NCI-H1105 treated with DMSO at 0.1 percent for 48 hours (cell line): ENCODE data around the gene ELL2.
"Not testable (repeated sequence)": the region's sequence is repeated elsewhere in the genome, so short reads cannot be mapped to it uniquely, and the experiment has no call there.

ENCODE experiments used
- DNase-seq: peaks from one replicate; lab custom pipeline; 2025; lab: John Stamatoyannopoulos, UW

The ELL2 gene

DNA sequence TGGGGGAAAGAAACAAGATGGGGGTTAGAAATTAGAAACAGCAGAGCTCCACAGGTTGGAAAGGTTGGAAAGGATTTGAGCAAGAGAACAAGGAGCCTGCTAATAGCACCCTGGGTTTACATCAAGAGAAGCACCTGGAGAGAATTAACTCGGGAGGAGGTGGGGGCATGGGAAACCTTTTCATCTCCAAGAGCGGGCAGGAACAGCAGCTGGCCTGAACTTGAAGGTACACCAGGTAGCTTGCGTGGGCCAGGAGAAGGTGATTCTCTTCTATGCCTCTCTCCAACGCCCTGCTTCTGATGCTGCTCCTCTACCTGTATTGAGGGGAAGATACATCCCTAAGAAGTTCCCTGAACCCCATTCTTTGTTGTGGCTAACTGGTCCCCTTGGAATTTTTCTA lies 102.0 kb downstream of the ELL2 start:
- DNase-seq, result no peak

DNA sequence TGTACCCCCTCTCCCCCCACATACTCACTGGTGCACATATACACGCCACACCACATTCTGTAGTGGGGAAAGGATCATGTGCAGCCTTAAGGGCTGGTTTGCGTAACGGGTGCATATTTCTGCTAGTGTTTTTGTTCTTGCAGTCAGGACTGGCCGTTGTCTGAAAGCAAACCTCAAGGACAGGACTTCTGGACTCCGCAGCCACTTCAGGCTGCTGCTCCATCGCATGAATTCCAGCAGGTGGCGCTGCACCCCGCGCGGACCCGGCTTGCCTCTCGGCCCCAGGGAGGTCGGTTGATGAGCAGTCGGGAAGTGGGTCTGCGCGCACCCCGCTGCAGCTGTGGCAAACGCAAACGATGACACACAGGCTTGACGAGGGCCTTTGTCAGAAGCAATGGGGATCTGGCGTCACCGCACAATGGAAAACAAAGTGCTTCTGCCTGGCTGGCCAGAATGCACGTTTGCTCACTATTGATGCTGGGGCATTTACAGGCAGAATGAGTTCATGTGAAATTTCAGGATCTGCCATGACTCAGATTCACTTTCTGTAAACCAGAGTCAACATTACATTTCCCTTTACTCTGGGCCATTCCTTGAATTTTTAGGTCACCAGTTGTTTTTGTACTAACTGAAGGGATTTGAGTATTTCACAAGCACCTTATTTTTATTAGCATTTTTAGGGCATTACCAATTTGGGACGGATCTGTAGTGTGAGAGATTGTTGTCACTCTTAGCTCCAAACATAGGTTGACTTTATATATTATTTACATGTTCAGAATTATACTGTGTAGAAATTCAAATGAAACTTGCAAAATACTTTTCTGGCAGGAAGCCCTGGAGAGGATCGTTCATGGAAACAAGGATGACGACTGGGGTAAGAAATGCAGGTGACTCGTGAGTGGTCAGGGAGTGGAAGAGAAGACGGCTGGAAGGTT lies 102.7 kb downstream of the ELL2 start:
- DNase-seq, result peak; percentile 62

DNA sequence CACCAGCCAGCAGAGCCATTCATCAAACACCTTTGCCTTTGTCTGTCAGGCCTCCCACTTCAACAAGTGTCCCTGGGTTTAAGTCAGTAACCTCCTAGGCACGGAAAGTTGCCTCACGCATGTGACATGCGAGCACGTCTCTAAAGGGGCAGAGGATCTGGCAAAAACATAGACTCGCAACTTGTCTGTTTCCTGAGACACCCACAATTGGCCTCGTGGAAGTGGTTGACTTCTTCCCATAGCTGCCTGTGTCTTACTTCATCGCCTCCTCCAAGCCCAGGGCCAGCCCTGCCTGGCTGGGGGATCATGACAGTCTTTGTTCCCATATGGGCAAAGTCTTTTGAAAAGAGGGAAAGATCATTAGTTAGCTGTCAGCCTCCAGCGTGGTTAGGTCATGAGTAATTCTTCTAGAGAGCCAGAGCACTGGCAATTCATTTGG lies 103.6 kb downstream of the ELL2 start:
- DNase-seq, result no peak

DNA sequence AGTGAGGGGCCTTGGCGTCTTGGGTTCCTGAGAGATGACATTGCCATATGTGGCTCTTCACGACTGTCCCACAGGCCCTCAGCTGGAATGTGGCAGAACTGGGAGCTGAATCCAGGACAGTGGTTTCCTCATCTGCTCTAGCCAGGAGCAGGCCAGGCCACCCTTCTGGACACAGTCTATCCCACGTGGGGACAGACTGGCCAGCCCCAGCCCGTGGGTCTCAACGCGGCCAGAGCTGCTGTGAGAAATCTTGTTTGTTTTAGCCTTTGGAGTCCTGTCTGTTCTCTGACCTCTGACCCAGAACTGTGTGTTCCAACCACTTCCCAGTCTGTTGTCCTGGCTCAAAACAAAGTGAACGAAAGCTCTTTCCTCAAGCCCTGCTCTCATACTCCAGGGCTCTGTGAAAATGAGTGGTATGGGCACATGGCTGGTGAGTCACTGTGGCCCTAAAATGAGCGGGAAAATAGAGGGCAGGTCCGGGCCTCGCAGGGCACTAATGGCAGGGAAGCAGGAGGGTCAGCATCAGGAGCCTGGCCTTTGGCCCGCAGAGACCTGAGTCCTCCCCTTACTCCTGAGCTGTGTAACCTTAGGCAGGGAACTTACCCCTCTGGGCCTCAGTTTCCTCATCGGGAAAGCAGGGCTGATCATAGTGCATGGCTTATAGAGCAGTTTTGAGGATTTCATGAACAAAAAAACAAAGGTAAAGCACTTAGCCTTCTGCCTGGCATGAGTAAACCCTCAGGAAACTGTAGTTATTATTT lies 104.3 kb downstream of the ELL2 start:
- DNase-seq, result no peak

DNA sequence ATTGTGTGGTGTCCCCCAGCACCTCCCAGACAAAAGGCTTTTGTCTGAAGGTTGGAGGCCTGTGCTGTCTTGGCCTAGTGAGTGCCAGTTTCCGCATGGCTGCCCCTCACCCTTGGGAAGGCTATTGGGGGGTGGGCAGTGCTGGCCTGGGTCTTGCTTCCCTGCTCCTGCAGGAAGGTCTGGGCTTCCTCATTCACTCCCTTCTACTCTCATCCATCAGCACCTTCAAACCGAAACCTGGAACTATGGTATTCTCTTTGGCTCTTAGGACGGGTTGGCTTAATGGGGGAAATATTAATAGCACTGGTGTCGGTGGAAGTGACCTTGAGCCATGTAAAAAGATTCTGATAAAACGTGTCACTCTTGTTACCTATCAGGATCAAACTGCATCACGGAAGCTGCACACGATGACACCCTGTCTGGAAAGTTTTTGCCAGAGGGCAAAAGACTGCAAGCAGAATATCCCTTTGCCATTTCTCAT lies 105.1 kb downstream of the ELL2 start:
- no peak for DNase-seq

DNA sequence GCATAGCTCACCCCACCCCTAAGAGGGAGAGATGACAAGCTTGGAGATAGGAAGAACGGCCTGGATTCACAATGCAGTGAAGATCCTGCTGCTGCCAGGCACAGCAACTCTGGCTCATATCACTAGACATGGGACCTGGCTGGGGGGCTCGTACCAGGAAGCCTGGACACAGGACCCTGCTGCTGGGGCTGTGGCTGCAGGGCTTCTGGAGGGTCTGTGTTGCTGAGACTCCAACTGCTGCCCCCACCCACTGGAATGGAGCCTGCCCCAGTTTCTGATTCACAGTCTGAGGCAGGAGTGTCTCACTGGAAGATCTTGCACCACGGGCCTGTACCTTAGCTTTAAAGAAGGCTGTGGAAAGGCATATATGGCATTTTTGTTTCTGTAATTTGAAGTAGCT lies 108.2 kb downstream of the ELL2 start:
- no peak for DNase-seq

DNA sequence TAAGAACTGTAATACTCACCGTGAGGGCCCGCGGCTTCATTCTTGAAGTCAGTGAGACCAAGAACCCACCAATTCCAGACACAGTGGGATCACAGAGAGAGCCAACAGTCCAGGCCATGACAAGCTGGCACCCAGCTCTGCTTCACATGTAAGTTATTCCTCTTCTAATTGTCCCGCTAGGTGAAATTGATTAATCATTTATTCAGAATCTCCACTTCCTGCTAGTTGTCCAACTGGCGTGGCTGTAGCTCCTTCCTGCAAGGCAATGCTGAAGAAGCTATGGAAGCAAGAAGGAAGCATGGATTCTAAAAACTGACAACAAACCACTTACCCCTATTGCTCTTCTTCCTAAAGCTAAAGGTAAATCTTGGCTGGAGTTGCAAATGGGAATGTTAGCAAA lies 109.1 kb downstream of the ELL2 start:
- DNase-seq, result no peak

DNA sequence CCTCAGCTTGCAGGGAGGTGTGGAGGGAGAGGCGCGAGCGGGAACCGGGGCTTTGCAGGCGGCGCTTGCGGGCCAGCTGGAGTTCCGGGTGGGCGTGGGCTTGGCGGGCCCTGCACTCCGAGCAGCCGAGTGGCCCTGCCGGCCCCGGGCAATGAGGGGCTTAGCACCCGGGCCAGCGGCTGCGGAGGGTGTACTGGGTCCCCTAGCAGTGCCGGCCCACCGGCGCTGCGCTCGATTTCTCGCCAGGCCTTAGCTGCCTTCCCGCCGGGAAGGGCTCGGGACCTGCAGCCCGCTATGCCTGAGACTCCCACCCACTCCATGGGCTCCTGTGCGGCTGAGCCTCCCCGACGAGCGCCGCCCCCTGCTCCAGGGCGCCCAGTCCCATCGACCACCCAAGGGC lies 110.5 kb downstream of the ELL2 start:
- not testable (repeated sequence) for DNase-seq

DNA sequence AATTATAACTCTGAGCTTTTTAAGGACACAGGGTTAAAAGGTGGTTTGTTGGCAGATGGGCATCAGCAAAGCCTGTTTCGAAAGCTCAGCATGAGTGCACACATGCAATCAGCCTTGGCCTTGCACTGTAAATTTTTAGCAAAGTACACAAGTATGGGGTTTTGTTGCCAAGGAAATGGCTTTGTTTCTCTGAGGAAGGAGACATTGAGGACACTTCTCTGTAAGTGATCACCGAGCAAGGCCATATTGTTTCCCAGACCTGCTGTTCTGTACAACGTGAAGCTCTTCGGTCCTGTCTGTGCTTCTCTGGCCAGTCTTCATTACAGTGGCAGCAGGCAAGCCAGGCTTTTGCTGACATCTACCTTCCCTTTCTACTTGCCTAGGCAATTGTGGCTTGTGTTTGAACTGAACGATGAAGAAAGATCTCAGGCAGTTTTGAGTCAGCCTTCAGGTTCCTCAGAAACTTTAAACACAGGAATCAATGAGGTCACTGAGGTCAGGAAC lies 111.2 kb downstream of the ELL2 start:
- no peak for DNase-seq

DNA sequence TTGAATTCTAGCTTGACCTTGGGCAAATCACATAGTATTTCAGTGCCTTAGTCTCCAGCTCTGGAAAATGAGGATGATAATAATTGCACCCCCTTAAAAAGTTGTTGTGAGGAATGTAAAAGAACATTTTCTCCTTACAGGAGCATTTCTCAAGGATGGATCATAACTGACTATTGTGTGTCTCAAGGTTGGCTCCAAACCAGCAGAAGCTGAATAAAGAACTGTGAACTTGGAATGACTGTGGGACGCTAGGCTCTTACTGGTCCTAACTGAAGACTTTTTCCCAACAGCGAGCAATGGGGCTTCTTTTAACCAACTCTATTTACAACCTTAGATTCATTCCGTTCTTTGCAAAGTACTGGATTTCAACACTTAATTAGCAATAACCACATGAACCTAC lies 113.0 kb downstream of the ELL2 start:
- DNase-seq, result no peak

DNA sequence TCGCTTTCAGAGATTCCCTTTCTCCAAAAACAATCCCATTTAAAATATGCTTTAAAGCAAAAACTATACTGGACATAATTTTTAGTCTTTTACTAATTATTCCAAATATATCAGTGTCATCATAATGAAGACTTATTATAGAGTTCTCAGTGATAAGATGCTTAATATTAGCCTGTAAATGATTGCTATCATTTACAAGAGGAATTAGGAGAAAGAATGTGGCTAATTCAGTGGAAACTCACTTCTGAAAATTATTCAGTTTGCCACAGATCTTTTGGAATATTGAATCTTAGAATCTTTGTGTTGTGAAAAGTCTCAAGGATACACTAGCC lies 114.4 kb downstream of the ELL2 start:
- DNase-seq, result no peak

DNA sequence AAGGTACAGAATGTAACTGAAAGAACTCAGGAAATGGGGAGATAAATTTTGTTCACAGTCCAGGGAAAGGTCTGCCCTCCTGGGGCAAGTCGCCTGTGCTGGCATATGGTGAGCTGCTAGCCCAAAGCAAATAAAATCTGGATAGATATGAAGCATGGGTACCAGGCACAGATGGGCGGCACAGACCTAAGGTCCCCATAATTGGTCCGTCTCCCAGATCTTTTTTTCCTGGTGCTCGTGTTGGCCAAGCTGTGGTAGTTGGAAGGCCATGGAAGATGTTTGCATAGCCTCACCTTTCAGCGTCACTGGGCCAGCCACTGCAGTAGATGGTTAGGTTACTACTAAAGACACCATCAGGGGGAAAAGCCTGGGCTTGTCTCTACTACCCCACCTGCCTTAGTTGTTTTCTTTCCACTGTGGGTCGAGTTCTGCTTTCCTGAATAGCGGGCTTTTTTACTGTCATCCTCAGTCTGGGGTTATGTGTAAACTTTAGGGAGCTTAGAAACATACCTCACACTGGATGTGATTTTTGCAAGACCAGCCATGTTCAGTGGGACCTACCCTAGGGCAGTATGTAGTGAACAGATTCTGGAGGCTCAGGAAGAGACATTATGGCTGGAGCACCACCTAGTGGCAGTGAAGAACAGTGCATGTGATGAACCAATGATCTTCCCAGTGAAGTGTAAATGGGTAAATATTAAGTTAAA lies 114.9 kb downstream of the ELL2 start:
- peak; percentile 23 for DNase-seq

DNA sequence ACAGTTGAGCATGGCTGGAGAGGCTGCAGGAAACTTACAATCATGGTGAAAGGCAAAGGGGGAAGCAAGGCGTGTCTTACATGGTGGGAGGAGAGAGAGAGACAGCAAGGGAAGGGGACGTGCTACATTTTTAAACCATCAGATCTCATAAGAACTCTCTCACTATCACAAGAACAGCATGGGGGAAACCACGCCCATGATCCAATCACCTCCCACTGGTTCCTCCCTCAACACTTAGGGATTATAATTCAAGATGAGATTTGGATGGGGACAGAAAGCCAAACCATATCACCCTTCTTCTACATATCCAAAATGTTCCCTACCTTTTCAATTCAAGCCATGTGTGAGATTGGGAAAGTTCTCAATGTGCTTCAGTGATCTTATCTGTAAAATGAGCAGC lies 116.3 kb downstream of the ELL2 start:
- no peak for DNase-seq

DNA sequence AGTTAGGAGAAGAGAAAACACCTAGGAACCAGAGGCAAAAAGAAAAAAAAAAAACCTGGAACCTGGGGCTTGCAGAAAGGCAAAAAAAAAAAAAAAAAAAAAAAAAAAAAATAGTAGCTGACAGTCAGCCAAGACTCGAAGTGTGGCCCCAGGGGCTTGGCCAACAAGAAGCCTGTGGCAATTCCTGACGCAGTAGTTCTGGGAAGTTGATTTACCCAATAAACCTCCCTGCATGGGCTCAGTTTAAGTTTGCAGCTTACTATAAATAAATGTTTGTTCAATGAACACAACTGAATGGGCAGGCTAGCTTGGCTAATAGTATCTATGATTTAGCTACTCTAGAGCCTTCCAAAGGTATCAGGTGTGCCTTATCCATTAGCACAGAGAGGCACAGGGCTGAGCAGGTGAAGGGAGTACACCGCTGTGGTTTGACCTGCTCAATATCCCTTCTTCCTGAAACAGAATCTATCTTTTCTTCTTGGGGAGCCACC lies 117.9 kb downstream of the ELL2 start:
- DNase-seq, result no peak

DNA sequence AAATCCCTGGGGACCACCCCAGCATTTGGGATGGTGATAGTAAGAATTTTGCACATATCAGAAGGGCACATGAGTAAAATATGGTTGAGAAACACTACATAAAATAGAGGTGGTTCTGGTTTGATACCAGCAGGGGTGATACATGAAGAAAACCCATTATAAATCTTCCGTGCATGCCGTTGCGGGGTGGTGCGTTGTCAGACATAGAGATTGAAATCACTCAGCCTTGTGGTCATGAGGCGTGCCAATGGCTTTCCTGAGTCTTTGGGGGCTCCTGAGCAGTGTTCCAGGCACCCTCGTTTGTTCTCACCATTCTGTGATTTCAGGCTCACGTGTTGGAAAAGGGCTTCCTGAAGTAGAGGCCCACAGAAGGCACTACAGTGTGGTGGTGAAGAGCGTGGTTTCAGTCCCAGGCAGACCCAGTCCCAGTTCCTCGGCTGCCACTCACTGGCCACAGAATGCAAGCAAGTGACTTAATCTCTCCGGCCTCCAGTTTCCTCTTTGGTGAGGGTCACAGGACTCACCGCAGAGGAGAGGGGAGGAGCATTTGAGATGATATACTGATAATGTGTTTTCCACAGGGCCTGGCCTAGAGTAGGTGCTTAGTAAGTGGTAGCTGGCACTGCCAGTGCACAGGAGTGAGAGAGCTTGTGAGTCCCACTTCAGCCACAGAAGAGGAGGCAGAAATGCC lies 118.7 kb downstream of the ELL2 start:
- DNase-seq, result no peak

DNA sequence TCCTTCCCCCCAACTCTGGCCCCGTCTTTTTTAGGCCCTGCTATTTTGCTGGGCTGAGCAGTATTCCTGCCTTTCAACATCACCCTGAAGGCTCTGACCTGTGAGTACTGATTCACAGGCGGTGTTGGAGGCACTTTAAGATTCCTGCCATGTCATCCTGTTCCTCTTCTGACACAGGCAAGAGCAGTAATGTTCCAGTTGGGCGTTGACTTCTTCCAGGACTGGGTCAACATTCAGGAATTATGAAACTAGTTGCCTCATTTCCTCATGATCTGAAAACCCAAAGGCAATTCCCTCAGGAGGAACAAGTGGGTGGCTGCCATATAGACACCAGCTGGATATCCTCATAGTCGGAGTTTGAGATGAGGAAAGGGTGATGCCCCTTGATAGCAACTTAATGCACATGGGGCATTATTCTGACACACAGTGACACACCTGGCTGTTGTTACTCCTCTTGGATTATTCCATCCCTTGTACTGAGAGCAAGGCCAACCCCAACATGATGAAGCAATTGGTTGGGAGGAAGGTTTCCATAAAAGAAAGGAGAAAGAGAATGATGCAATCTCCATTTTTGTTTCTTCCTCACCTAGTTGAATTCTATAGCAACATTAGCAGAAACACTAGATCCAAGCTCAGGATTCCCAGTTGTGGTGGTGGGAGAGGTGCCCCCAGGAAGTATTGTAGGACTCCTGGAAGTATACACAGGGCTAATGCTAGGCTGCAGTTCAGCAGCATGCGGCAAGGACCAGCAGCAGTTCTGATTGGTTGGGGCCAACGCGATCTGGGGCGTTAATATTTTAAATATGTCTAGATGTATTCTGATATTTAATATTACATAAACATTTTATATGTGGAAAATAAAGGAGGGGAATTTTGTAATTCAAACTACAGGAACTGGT lies 119.5 kb downstream of the ELL2 start:
- DNase-seq, result no peak

DNA sequence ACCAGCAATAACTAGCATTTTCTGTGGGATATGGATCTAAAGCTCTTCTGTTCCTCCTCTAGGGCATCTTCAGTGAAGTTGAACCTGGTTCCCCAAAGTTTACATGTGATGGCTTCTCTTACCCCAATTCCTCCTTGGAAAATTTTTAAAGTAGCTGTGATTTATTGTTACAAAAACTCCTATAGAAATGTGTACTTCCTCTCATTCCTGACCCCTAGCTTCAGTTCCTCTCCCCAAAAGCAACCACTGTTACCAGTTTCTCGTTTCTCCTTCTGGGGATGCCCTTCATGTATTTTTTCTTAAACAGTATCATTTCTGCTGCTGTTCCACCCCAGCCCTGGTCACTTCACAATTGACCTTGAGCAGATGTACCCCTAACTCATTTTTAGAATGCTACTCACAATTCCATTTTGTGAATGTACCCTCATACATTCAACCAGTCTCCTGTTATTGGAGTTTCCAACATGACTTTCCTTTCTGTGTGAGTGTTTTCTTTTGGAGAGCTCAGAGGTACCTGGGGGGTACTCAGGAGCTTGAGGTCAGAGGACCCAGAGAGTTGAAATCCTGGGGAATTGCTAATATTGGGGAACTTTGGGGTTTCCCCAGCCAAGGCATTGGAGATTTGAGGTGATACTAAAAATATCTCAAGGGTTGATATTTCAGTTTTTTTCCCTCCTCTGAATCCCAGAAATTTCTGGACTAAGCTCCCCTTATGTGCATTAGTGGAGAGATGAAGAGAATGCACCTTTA lies 120.5 kb downstream of the ELL2 start:
- DNase-seq, result no peak

DNA sequence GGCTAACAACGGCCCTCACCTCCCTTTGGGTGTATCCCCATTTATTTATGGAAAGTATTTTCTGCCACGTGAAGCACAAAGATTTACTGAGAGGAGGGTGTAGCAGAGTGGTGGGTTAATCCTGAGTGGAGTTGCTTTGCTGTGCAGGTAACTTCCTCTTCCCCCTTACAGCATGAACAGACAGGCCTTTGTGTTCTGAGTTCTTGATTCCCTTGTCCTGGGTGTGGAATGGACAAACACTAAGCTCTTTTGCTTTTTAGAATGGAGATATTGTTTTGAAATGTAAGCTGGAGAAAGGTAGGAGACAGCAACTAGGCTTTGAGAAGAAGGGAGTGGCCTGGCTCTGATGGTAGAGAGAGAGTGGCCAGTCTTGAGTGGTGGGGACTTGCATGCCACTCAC lies 122.0 kb downstream of the ELL2 start:
- no peak for DNase-seq

DNA sequence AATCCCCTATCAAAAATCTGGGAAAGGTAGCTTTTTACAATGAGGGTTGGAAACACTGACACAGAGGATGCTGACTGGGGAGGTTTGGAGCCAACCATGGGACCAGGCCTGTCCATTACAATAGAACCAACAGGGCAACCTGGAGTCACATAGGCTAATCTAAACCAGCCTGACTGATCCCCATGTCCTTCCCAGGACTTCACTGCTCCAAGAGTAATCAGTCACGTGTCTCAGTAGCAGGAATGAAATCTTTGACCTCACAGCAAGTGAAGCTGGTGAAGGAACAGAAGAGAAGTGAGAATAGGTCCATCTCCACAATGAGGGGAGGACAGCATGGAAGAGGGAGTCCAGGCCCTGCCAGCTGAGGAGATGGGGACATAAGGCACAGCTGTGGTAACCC lies 123.1 kb downstream of the ELL2 start:
- no peak for DNase-seq

DNA sequence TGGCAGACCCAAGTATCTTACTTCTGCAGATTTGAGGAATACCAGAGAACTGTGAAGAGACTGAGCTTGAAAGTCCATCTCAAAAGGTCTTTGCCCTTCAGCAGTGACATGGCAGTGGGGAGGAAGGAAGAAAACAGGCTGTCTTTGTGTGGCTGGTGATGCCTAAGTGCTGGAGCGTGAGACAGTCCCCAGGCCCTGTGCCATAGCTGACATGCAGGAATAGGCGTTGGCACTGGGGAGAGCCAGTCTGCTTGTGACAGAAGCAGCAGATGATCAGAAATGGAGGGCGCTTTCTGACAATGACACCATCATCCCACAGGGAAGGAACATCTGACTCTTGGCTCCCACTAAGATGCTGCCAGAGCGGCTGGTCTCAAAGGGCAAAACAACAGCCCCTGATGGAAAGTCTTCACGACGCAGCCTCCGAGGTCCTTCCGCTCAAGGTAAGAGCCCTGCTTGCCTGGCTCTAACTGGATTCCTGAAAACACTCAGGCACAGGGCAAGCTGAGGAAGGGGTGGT lies 123.6 kb downstream of the ELL2 start:
- no peak for DNase-seq
